ENCODE results near the gene INAVA.
A peak's percentile ranks its signal among the peaks of the same experiment; 100 is the strongest.

Gene INAVA

GRCh38 chr1:200869753-200870391 lies 24.8 kb upstream of the INAVA start:
- H3K4me1 Mint-ChIP-seq (ENCODE audit: low read depth) = peaks cover 20% of the 10 kb centered on the region
- no peak overlapping the region for H3K27ac Mint-ChIP-seq
- H3K27me3 Mint-ChIP-seq = peaks cover 17% of the 10 kb centered on the region
- no peaks in the 10 kb centered on the region for H3K9me3 Mint-ChIP-seq (ENCODE audit: low read depth)
- no peak overlapping the region for H3K4me3 Mint-ChIP-seq
- H3K36me3 Mint-ChIP-seq = no peaks in the 10 kb centered on the region

GRCh38 chr1:200872446-200873115 lies 22.1 kb upstream of the INAVA start, which contains the start of gene GPR25:
GPR25 (plus strand) TSS chr1:200872981; CDS start chr1:200873038, 57 bp downstream.
- H3K27ac Mint-ChIP-seq = no peak within 1 kb of the TSS
- H3K4me1 Mint-ChIP-seq (ENCODE audit: low read depth) = peaks cover 18% of the 10 kb centered on the region
- peak within 1 kb of the TSS; percentile 65 for H3K4me3 Mint-ChIP-seq

DNA sequence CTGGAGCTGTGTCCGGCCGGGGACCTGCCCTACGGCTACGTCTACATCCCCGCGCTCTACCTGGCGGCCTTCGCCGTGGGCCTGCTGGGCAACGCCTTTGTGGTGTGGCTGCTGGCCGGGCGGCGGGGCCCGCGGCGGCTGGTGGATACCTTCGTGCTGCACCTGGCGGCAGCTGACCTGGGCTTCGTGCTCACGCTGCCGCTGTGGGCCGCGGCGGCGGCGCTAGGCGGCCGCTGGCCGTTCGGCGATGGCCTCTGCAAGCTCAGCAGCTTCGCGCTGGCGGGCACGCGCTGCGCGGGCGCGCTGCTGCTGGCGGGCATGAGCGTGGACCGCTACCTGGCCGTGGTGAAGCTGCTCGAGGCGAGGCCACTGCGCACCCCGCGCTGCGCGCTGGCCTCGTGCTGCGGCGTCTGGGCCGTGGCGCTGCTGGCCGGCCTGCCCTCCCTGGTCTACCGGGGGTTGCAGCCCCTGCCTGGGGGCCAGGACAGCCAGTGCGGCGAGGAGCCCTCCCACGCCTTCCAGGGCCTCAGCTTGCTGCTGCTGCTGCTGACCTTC lies 21.5 kb upstream of the INAVA start:
- Mint-ChIP-seq H3K27me3 (peaks cover 25% of the 10 kb centered on the region), H3K9me3 (ENCODE audit: low read depth) (no peaks in the 10 kb centered on the region), H3K4me1 (ENCODE audit: low read depth) (peaks cover 24% of the 10 kb centered on the region), H3K27ac (no peak overlapping the region), H3K36me3 (no peaks in the 10 kb centered on the region), H3K4me3 (no peak overlapping the region)

More at GRCh38 chr1:200872446-200873115, 22.1 kb upstream of the INAVA start, which contains the start of gene GPR25:
- Mint-ChIP-seq H3K36me3 (no peaks in the 10 kb centered on the region), H3K27me3 (peaks cover 25% of the 10 kb centered on the region), H3K9me3 (ENCODE audit: low read depth) (no peaks in the 10 kb centered on the region)

GRCh38 chr1:200873671-200874397 lies 20.9 kb upstream of the INAVA start:
- H3K27me3 Mint-ChIP-seq = peaks cover 25% of the 10 kb centered on the region
- H3K4me1 Mint-ChIP-seq (ENCODE audit: low read depth) = peaks cover 29% of the 10 kb centered on the region

GRCh38 chr1:200874694-200875093 lies 20.0 kb upstream of the INAVA start:
- no peak overlapping the region for H3K27ac Mint-ChIP-seq
- peak overlapping the region; percentile 73 for H3K4me3 Mint-ChIP-seq
- no peaks in the 10 kb centered on the region for H3K9me3 Mint-ChIP-seq (ENCODE audit: low read depth)
- peaks cover 29% of the 10 kb centered on the region for H3K4me1 Mint-ChIP-seq (ENCODE audit: low read depth)
- no peaks in the 10 kb centered on the region for H3K36me3 Mint-ChIP-seq
- peaks cover 22% of the 10 kb centered on the region for H3K27me3 Mint-ChIP-seq

More at GRCh38 chr1:200873671-200874397, 20.9 kb upstream of the INAVA start:
- Mint-ChIP-seq H3K9me3 (ENCODE audit: low read depth) (no peaks in the 10 kb centered on the region), H3K4me3 (peak overlapping the region; percentile 73), H3K27ac (no peak overlapping the region), H3K36me3 (no peaks in the 10 kb centered on the region)

GRCh38 chr1:200875416-200875815 lies 19.3 kb upstream of the INAVA start:
- H3K4me1 Mint-ChIP-seq (ENCODE audit: low read depth) = peaks cover 29% of the 10 kb centered on the region
- no peak overlapping the region for H3K4me3 Mint-ChIP-seq
- no peaks in the 10 kb centered on the region for H3K36me3 Mint-ChIP-seq
- H3K27ac Mint-ChIP-seq = no peak overlapping the region
- no peaks in the 10 kb centered on the region for H3K9me3 Mint-ChIP-seq (ENCODE audit: low read depth)
- peaks cover 22% of the 10 kb centered on the region for H3K27me3 Mint-ChIP-seq

DNA sequence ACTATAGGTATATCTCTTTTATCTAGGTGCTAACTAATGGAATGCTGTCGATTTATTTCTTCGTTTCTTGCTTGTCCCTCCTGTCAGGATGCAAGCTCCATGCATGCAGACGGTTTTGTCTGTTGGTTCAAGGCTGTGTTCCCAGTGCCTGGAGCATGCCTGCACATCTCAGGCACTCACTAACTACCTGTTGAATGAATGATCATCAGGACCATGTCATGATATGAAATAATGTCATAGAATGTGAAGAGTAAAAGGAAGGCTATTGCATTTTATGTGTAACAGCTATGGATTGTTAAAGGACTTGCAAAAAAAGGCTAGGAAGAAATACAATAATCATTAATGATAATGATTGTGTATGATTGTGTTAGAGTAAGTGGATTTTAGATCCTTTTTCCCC lies 17.7 kb upstream of the INAVA start:
- Mint-ChIP-seq H3K27ac (no peak overlapping the region), H3K36me3 (no peaks in the 10 kb centered on the region), H3K4me3 (no peak overlapping the region), H3K9me3 (ENCODE audit: low read depth) (no peaks in the 10 kb centered on the region), H3K4me1 (ENCODE audit: low read depth) (peaks cover 29% of the 10 kb centered on the region), H3K27me3 (peaks cover 14% of the 10 kb centered on the region)

DNA sequence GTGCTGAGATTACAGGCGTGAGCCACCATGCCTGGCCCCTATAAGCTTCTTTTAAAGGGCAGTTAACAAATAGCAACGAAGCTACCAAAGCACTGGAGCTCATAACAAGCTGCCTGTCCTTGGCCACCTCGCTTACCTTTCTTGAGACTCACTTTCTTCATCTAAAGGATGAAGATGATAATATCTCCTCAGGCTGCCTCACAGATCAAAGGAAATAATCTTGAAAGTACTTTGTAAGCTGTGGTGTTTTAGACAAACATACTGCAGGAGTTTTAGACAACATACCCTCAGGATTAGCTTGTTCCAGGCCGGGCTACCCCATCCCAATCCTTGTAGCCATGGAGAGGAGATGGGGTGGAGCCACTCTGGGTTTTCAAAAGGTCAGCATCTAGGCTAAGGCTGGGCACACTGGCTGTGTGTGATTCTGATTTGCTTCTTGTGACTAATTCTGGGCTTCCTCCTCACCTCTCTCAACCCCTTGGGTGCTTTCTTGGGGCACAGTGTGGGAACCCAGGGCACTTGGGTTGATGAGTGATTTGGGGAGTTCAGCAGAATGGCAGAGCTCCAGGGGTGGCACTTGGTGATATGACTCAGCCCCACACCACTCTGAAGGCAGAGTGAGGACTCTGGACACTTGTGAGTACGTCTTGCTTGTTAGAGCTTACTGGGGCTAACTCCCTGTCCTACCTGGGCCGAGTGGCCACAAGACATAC lies 16.7 kb upstream of the INAVA start:
- H3K36me3 Mint-ChIP-seq = no peaks in the 10 kb centered on the region
- peaks cover 29% of the 10 kb centered on the region for H3K4me1 Mint-ChIP-seq (ENCODE audit: low read depth)
- H3K27me3 Mint-ChIP-seq = peaks cover 12% of the 10 kb centered on the region
- H3K4me3 Mint-ChIP-seq = no peak overlapping the region
- H3K9me3 Mint-ChIP-seq (ENCODE audit: low read depth) = no peaks in the 10 kb centered on the region
- H3K27ac Mint-ChIP-seq = peak overlapping the region; percentile 50

DNA sequence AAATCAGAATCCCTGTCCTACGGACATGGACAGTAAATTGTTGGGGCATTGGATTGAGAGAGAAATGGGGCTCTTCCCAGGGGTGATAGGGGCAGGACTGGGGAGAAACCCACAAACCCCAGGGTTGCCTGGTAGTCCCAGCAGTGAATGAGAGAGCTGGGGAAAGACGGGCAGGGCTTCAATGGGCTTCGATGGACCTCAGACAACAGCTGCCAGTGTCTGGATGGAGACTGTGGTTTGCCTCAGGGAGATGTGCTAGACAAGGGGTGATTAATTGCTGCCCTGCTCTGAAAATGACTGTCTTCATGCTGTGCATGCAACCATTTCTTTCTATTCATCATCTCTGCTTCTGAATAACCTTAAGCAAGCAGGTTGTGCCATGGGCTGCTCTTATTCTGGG lies 14.5 kb upstream of the INAVA start:
- H3K27me3 Mint-ChIP-seq = peaks cover 5% of the 10 kb centered on the region
- H3K4me3 Mint-ChIP-seq = no peak overlapping the region
- H3K36me3 Mint-ChIP-seq = no peaks in the 10 kb centered on the region
- H3K4me1 Mint-ChIP-seq (ENCODE audit: low read depth) = peaks cover 21% of the 10 kb centered on the region
- no peaks in the 10 kb centered on the region for H3K9me3 Mint-ChIP-seq (ENCODE audit: low read depth)
- H3K27ac Mint-ChIP-seq = no peak overlapping the region

DNA sequence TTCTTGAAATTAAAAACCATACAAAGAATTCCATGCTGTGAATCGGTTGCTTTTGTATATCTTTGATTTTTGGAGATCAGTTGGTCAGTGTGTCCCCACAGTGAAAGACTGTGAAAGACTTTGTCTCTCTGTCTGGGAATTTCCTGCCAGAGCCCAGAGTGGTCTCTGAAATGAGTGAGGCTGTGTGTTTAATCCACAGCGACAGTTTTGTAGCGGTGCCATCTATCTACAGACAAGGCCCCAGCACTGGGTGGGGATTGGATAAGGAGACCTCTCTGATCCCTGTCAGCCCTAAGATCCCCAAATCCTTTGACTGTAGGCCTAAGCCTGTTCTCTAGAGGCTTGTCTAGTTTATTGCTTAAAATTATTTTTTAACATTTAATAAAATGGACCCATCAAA lies 11.6 kb upstream of the INAVA start:
- Mint-ChIP-seq H3K9me3 (ENCODE audit: low read depth) (no peaks in the 10 kb centered on the region), H3K36me3 (no peaks in the 10 kb centered on the region), H3K27me3 (no peaks in the 10 kb centered on the region), H3K4me3 (no peak overlapping the region), H3K4me1 (ENCODE audit: low read depth) (peaks cover 21% of the 10 kb centered on the region), H3K27ac (no peak overlapping the region)

GRCh38 chr1:200885623-200886402 lies 8.9 kb upstream of the INAVA start:
- Mint-ChIP-seq H3K4me3 (no peak overlapping the region), H3K4me1 (ENCODE audit: low read depth) (peaks cover 40% of the 10 kb centered on the region), H3K36me3 (no peaks in the 10 kb centered on the region), H3K27me3 (no peaks in the 10 kb centered on the region), H3K9me3 (ENCODE audit: low read depth) (no peaks in the 10 kb centered on the region), H3K27ac (no peak overlapping the region)

DNA sequence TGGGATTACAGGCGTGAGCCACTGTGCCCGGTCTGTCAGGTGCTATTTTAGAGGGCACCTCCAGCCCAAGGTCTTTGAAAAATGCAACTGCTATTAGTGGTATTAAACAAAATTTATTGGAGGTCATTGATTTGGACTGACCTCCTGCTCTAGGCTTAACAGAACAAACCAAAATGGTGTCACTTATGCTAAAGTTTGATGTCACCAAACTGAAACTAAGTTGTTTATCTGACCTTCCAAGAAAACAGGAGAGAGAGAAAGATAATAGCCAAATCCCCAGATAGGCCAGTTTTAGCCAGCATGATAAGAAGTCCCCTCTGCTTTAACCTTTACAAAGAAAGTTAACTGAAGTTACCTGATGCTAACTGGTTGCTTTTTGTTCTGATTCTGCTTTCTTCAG lies 8.1 kb upstream of the INAVA start:
- Mint-ChIP-seq H3K4me3 (no peak overlapping the region), H3K27ac (no peak overlapping the region), H3K9me3 (ENCODE audit: low read depth) (no peaks in the 10 kb centered on the region), H3K4me1 (ENCODE audit: low read depth) (peaks cover 44% of the 10 kb centered on the region), H3K36me3 (no peaks in the 10 kb centered on the region), H3K27me3 (no peaks in the 10 kb centered on the region)

GRCh38 chr1:200887036-200887435 lies 7.7 kb upstream of the INAVA start:
- H3K4me3 Mint-ChIP-seq = no peak overlapping the region
- H3K36me3 Mint-ChIP-seq = no peaks in the 10 kb centered on the region
- H3K27ac Mint-ChIP-seq = no peak overlapping the region
- H3K9me3 Mint-ChIP-seq (ENCODE audit: low read depth) = no peaks in the 10 kb centered on the region
- no peaks in the 10 kb centered on the region for H3K27me3 Mint-ChIP-seq
- H3K4me1 Mint-ChIP-seq (ENCODE audit: low read depth) = peaks cover 46% of the 10 kb centered on the region

- Mint-ChIP-seq H3K9me3 (ENCODE audit: low read depth) (no peaks in the 10 kb centered on the region), H3K4me3 (peak overlapping the region; percentile 30), H3K27ac (no peak overlapping the region), H3K4me1 (ENCODE audit: low read depth) (peaks cover 46% of the 10 kb centered on the region), H3K36me3 (no peaks in the 10 kb centered on the region), H3K27me3 (peaks cover 2% of the 10 kb centered on the region)
Measured at GRCh38 chr1:200887772-200888348, 6.8 kb upstream of the INAVA start.

Data from activated naive CD8-positive, alpha-beta T cell (primary cell).